GM12874 (cell line): ENCODE measurements around the gene VSIG10L.

Experiments
- TF ChIP-seq, protein P1 (sequence below): IDR thresholded peaks from 2 replicates; pipeline ENCODE4 v1.5.1; 2011; ENCODE audit warnings: low read depth, mild to moderate bottlenecking, control low read depth, low read length, moderate library complexity; ENCODE audit not compliant: insufficient read depth

VSIG10L gene

GRCh38 chr19:51341976-51342580 is at the start of gene VSIG10L:
Gene VSIG10L (minus strand): TSS chr19:51342139. CDS start chr19:51342124, 15 bp downstream.
- TF ChIP-seq, protein P1, sequence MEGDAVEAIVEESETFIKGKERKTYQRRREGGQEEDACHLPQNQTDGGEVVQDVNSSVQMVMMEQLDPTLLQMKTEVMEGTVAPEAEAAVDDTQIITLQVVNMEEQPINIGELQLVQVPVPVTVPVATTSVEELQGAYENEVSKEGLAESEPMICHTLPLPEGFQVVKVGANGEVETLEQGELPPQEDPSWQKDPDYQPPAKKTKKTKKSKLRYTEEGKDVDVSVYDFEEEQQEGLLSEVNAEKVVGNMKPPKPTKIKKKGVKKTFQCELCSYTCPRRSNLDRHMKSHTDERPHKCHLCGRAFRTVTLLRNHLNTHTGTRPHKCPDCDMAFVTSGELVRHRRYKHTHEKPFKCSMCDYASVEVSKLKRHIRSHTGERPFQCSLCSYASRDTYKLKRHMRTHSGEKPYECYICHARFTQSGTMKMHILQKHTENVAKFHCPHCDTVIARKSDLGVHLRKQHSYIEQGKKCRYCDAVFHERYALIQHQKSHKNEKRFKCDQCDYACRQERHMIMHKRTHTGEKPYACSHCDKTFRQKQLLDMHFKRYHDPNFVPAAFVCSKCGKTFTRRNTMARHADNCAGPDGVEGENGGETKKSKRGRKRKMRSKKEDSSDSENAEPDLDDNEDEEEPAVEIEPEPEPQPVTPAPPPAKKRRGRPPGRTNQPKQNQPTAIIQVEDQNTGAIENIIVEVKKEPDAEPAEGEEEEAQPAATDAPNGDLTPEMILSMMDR = no peak

DNA sequence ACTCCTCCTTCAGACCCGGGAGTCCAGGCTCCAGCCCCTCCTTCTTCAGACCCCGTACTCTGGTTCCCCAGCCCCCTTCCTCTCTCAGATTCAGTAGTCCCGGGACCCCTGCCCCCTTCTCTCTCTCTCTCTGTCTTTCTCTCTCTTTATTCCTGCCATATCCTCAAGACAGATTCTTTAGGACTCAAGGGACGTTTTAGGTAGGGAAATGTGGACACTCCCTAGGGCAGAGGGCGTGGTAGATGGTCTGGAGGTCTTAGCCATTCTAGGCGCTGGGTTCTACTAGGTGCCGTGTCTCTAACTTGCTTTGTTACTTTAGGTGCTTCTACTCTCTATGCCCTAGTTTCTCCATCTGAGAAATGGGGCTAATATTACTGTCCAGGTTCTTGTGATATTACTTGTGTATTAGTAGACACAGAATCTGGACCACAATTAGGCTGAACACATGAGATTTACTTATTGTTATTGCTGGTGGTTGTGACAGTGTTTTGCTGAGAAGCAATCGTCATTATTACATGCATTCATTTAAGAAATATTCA is 49.2 kb upstream of the VSIG10L start:
- TF ChIP-seq, protein P1 = no peak

DNA sequence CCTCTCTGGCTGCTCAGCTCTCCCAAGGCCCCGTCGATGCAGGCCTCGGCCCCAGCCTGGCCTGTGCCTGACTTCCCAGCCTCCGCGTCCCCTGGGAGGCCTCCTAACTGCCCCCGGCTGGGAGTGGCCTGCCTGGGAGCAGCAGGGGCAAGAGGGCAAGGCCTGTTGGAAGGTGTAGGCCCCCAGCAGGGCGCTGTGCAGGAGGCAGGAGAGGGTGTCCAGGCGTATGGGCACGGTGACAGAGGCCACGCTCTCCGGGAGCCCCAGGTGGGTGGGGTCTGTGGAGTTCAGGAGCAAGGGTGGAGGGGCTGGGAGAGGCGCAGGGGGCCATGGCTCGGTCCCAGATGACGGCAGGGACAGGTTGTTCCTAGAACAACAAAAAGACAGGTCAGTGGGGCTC is 47.2 kb upstream of the VSIG10L start:
- TF ChIP-seq, protein P1 = no peak

DNA sequence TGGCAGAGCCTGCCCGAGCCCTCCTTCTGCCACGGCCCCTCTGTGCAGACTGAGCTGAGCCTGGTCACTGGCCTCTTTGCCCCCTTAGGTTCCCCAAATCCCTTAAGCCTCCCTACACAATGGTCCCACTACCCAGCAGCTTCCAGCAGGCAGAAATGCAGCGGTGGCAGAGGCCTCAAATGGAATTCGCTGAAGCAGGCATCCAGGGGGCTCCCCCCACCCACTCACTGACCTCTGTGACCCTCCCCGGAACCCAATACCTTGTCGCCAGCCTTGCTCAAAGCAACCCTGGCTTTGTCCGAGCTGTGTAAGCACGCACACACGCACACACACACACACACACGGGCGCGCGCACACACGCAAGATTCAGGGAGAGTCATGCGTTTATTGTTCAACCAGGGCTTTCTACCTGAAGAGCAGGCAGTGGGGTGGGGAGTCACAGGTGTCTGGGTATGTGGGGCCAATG is 46.0 kb upstream of the VSIG10L start, which contains the start of gene LIM2:
Gene LIM2, minus strand, starts transcription at position 51 of the 466 bp plus-strand sequence. CDS start 531 bp downstream, outside the sequence.
- TF ChIP-seq, protein P1 = no peak

- TF ChIP-seq, protein P1 = no peak
Measured at GRCh38 chr19:51386882-51387520, 45.1 kb upstream of the VSIG10L start.

DNA sequence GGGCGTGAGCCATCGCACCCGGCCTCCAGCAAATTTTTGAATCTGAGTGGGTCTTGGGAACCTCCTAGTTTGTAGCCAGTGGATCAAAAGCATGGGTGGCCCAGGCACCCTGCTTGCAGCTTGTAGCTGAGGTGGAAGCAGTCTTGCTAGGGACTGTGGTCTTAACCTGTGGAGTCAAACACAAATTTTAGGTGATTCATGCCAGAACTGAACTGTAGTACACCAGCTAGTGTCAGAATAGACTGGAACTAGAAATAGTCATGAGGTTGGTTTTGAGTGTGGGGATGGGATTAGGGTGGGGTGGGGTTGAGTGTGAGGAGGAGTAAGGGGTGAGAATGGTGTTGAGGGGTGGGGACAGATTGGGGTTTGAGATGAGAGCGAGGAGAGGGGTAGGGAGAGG is 40.1 kb upstream of the VSIG10L start:
- TF ChIP-seq, protein P1 = no peak

DNA sequence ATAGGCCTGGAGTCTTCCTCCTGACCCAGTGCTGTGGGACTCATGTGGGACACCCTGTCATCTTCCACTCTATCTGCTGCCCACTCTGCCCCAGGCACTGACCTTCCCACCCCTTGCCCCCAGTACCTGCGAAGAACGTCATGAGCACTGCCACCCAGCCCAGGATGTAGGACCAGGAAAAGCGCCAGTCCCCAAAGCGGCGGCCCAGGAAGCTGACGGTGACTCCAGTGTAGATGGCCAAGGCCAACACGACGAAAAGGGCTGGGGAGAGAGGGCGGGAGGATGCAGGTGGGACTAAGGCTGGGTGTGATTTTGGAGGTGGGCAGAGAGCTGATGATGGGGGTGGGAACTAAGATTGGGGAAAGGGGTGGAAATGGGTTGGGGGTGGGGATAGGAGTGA is 38.4 kb upstream of the VSIG10L start:
- TF ChIP-seq, protein P1 = no peak
